HG03060 (cell line): ENCODE results near the gene OR10H3.
"Not testable (repeated sequence)": the region's sequence is repeated elsewhere in the genome, so short reads cannot be mapped to it uniquely, and the experiment has no call there.

ENCODE experiments used
- ATAC-seq: cut with Tn5 transposase; IDR thresholded peaks from one replicate; pipeline ENCODE4 v1.9.1; 2021; ENCODE audit warnings: low read depth, moderate number of reproducible peaks; ENCODE audit not compliant: unreplicated experiment

The OR10H3 gene, protein sequence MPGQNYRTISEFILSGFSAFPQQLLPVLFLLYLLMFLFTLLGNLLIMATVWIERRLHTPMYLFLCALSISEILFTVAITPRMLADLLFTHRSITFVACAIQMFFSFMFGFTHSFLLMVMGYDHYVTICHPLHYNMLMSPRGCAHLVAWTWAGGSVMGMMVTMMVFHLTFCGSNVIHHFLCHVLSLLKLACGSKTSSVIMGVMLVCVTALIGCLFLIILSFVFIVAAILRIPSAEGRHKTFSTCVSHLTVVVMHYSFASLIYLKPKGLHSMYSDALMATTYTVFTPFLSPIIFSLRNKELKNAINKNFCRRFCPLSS

DNA sequence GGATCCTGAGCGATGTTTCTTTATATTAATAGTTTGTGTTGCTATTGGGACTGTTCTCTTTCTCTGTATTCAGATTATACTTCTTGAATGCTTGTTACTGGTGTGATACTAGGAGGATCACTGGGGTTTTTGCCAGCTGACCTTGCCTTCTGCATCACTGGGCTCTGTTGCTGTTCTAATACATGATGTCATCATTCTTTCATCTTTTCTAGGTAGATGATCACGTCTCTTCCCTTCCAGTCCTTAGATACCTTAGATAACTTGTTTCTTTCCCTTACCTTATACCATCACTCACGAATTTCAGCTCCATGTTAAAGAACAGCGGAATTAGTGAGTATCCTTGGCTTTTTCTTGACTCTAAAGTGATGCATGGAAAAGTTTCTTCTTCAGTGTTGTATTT lies at the start of gene OR10H3:
Gene OR10H3, plus strand, starts transcription at position 264 of the 400 bp plus-strand sequence. CDS start 3,408 bp downstream, outside the sequence.
- ATAC-seq: no peak

DNA sequence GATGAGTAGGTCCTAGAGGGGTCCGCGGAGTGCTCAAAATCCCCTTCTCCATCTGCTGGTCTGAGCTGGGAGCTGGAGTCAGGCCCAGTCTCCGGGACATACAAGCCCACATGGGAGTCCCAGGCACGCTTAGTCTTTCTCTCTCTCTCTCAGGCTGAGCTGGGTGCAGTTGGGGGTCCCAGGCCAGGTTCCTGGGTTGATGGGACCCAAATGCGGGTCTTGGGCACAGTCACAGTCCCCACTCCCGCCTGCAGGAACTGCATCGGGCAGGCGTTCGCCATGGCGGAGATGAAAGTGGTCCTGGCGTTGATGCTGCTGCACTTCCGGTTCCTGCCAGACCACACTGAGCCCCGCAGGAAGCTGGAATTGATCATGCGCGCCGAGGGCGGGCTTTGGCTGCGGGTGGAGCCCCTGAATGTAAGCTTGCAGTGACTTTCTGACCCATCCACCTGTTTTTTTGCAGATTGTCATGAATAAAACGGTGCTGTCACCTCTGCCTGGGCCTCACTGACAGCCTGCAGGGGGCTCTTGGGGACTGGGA lies 41.1 kb upstream of the OR10H3 start:
- ATAC-seq: no peak

DNA sequence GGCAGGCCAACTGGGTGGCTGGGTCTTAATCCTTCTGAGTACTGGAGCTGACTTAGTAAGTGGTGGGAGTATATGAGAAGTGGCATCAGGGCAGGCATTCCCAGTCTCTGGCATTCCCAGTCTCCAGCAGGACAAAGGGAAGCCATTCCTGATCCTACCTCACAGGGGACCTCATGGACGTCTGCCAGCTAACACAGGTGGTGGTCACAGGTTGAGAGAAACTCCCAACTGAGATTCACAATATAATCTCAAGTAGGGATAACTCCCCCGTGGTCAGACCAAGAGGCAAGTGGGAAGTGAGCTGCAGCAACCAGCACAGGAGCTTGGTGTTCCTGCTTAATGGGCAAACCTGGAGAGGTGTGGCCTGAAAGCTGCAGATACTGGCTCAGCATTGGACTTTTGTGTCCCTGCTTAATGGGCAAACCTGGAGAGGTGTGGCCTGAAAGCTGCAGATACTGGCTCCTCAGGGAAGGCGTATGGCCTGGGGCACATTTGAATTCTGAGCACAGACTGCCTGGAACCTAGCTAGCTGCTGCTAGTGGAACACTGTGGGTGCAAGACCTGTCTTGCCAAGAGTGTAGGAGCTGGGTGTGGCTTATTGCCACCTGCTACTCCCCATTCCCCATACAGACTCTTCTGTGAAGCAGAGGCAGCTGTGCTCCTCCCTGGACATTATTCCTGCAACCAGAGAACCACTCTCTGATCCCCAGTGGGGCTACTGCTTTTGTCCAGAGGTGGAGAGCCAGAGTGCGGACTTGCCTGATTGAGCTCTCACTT lies 35.8 kb upstream of the OR10H3 start:
- no peak for ATAC-seq

DNA sequence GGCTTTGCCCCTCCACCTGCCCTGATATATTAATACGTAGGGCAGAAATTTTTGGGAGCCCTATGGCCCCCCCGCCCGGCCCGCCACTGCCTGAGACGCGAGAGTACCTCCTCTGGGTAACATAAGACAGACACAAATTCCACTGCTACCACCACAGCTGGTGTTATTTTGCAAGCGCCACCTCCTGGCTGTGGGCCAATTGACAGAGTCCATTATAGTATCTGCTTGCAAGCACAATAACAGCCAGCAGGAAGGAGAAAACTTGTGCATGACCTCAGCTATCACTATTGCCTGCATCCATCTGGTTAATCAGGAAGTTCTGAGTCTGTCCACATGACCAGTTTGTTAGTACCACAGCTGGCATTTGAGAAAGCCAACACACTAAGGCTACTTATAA lies 35.3 kb upstream of the OR10H3 start:
- ATAC-seq: no peak

DNA sequence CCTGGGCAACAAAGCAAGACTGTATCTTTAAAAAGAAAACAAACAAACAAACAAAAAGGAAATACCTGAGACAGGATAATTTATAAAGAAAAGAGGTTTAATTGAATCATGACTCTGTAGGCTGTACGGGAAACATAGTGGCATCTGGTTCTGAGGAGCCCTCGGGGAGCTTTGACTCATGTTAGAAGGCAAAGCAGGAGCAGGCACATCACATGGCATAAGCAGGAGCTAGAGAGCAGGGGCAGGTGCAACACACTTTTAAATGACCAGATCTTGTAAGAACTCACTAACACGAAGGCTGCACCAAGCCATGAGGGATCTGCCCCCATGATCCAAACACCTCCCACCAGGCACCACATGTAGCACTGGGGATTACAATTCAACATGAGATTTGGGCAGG lies 23.1 kb upstream of the OR10H3 start:
- ATAC-seq: no peak

DNA sequence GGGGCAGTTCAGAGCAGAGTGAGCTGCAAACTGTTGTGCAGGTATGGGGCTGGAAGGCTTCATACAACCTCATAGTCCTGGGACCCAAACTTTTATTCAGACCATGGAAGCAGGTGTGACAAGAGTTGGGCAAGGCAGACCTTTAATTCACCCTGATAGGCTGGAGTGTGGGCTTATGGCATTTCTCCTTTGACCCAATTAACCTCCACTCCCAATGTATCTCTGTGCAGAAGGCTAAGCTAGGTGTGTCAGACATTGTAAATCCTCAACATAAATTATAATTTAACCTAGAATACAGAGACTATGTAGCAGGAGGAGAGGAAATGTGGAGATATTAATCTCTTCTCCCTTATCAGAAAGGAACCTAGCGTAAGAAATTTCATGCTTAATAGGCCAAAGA lies 22.1 kb upstream of the OR10H3 start:
- no peak for ATAC-seq

DNA sequence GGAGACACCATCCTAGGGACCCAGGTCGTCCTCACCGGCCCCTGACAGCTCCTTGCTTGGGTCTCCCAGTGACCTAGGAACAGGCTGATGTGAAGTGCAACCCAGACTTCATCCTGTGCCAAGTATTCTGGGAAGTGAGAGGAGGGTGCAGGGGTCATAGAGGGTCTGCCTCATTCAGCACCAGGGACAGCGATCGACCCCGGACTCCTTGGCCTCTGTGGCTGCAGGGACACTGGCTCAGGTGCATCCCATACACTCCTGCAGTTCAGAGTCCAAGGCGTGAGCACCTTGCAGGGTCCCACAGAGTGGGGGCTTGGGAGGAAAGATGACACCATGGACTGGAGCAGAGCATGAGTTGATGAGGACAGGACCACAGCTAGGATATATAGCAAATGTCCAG lies 20.0 kb upstream of the OR10H3 start:
- ATAC-seq: no peak

DNA sequence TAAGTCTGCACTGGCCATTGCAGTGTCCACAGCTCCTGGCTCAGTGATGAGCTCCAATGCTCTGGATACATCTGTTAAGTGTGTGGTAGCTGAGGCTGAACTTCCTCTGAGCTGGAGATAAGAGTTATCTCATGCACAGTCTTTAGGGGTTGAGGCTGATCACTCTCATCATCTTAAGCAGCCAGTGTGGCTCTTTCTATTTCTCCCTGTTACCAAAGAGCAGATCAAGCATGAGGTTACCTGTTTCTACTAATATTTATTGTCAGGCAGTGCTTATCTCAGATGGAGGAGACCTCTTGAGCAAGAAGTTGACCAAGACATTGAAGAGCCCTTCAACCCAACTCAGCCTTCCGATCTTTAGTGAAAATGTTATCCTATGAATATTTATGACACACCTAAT lies 16.5 kb upstream of the OR10H3 start:
- no peak for ATAC-seq

DNA sequence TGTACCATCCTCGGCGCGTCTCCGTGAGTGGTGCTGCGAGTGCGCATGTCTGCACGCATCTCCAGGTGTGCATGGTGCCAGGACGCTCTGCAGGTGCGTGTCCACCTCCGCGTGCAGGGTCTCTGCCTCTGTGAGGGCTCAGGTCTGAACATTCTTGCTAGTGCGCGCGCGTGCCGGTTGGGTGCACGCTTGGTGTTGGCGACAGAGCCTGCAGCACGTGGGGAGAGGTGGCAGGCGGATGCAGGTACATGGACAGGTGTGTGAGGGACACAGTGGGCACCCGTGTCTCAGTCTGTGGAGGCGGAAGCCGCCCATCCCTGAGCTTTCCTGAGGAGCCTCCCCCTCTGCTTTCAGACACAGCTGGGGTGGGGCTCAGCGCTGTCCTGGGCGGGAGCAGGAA lies 14.8 kb upstream of the OR10H3 start:
- no peak for ATAC-seq

DNA sequence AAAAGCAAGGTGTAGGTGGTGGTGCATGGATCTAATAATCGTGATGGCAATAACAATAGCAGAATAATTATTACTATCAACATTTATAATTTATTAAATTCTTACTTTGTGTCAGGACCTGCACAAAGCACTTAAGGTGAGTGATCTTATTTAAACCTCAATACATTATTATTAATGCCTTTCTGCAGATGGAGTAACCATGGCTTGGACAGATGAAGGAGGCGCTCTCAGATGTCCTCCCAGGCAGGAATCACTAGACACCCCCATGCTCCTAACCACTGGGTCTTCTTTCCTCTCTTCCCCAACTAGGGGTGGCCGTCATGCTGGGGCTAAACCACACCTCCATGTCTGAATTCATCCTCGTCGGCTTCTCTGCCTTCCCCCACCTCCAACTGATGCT lies 10.1 kb upstream of the OR10H3 start, which contains the start of gene OR10H2:
Gene OR10H2, plus strand, starts transcription at position 301 of the 400 bp plus-strand sequence. Its CDS starts 20 bp downstream, at position 321.
- ATAC-seq: no peak

DNA sequence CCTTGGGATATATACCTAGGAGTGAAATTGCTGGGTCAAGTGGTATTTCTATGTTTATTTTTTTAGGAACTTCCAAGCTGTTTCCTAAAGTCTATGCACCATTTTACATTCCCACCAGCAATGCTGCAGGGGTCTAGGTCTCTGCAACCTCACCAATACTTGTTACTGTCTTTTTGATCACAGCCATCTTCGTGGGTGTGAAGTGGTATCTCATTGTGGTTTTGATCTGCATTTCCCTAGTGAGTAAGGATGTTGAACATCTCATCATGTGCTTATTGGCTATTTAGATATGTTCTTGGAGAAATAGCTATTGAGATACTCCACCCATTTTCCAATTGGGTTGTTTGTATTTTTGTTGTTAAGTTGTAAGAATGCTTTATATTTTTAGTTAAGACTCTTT lies 7.2 kb upstream of the OR10H3 start:
- no peak for ATAC-seq

DNA sequence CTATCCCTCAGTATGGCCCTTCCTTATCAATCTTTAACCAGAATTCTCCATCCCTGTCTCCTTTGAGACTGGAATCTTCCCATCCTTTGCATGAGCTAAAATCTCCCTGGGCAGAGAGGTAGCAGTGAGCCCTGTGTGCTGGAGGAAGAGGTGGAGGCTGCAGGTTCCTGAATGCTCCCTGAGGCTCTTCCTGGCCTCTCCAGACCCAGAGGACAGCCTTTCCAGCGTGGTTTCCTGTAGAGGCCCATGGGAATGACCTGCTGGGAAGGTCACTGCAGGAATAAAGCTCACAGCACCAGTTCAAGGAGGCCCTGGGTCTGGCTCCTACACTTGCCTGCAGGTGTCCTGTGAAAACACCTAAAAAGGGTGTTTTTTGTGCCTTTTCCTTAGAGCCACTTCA lies 5.4 kb upstream of the OR10H3 start:
- ATAC-seq: no peak

DNA sequence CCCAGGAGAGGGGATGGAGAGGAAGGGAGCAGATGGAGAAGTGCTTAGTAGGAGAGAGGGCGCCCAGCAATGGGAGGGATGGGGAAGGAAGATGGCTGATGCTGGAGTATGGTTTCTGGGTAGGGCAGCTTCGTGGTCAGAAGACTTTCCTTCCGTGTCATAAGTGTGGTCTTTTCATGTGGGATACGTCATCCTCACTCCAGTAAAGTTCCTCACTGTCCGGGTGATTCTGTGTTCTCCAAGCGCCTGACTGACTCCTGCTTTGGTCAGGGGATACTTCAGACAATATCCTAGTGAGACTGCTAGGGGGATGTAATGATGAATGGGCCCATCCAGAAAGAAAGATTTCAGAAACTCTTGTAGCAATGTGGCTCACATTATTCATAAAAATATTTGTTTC lies 3.9 kb upstream of the OR10H3 start:
- ATAC-seq: no peak

DNA sequence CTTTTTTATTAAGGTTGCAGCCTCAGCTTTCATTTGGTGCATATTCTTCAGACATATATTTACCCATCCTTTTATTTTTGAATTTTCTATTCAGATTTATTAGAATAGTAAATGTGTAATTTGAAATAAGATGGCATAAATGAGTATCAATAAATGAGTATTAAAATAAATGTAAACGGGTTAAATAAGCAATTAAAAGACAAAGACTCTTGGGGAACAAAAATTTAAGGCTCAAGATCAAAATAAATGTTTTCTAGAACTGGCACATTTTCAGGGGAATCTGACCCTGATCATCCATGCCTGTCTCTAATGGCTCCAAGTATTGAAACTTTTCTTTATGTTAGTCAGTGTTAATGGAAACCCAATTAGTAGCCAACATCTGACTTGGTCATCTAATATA lies 3.0 kb downstream of the OR10H3 start:
- ATAC-seq: no peak

DNA sequence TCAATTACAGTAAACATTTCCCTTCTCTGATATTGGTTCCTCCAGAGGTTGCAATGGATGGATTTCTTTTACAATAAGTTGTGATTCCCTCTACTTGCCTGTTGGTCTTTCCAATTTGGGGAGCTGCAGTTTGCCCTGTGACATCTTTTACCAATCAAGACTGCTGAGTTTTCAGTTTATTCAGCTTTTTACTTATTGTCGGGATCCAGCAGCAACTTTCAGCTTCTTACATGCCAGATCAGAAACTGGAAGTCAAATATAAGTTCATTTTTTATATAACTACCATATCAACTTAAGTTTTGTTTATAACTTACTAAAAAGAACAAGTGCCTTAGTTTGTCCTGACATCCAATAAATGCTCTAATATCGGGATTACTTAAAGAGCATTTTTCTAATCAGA lies 10.5 kb downstream of the OR10H3 start:
- ATAC-seq: no peak

DNA sequence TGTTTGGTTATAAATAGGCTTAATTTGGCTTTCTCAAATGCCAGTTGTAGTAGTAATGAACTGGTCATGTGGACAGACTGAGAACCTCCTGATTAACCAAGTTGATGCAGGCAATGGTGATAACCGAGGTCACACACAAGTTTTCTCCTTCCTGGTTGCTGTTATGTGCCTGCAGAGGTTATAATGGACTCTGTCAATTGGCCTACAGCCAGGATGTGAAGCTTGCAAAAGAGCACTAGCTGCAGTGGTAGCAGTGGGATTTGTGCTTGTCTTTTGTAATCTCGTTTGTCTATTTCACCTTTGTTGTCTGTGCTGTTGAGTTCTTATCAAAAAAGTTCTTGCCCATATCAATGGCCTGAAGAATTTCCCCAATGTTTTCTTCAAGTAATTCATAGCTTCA lies 20.6 kb downstream of the OR10H3 start:
- no peak for ATAC-seq

DNA sequence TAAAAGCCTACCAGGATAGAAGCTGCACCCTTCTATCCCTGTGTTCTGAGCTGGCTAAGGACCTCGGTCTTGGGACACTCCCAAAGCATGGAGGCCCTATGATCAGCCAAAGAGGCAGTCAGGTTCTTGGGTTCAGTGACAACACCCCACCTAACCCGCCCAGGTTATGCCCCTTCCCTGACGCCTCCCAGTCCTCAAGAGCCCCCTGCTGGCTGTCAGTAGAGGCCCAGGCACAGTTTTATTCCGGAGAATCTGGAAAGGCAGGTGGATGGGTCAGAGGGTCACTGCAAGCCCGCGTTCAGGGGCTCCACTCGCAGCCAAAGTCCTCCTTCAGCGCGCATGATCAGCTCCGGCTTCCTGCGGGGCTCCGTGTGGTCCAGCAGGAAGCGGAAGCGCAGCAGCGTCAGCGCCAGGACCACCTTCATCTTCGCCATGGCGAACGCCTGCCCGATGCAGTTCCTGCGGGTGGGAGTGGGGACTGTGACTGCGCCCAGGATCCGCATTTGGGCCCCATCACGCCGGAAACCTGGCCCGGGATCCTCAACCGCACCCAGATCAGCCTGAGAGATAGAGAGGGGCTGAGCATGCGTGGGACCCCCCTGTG lies 22.3 kb downstream of the OR10H3 start:
- ATAC-seq: no peak

DNA sequence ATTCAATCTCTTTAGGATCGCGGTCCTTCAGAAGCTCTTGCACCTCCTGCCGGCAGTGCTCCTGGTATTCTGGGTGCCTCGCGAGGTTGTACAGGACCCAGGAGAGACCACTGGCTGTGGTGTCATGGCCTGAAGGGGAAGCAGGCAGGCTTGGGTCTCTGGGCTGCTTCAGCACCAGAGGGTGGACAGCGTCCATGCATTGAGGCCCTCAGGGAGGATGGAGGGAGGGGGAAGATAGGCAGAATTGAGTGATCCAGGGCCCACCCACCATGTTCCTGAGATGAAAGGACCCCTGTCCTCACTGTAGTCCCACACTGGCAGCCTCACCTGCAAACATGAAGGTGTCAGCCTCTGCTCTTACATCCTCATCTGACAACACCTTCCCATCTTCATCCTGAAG lies 31.8 kb downstream of the OR10H3 start:
- ATAC-seq: no peak

DNA sequence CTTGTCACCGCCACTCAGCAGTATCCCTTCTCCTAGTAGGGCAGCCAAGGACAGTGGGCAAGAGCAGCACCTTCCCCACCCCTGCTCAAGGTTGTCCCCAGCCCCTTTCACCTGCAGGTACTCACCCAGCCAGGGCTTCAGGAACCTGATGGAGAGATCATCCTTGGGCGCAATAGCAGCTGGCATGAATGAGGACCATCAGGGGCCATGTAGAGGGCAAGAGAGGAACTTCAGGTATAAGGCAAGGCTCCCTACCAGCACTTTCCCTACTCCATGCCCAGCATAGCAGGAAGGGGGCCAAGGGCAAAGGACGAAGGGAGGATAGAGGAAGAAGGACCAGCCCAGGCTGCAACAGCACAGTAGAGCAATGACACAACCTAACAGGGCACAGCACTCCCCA lies 36.4 kb downstream of the OR10H3 start:
- not testable (repeated sequence) for ATAC-seq

DNA sequence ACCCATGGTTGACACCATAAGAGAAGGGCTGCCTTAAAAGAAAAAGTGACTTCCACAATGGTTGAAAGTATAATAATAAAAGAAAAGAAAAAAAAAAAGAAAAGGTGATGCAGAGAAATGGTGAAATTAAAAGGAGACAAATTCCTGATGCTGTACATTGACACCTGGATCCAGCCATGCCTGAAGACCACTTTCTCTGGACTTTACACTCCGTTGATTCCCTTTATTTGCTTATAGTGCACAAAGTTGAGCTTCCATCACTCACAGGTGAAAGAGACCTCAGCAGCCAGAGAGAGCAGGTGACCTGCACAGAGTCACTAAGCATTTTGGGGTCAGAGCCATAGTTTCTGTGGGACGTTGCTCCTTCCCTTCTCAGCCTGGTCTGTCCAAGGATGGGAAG lies 37.5 kb downstream of the OR10H3 start:
- ATAC-seq: no peak

DNA sequence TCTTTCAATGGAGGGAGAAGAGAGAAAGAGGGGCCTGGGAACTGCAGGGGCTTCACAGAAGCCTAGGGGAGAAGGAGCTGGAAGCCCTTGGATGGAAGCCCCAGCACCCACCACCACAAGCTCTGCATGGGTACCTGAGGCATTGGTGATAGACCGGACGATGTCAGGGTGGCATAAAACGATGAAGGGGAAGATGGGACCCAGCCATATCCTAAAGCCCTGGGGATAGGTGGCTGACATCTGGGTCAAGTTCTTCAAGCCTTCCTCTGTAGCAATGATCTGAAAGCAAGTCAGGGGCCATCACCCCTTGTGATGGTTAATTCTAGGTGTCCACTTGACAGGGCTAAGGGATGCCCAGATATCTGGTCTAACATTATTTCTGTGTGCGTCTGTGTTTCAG lies 38.5 kb downstream of the OR10H3 start:
- ATAC-seq: no peak
